Measurements from ENCODE around the gene OR52E1. TPM values are rescaled to one million over a fixed set of nuclear protein-coding genes. Genes with fewer than 3 reads are reported as not detected.

The OR52E1 gene
- total RNA-seq (not detected), polyA plus RNA-seq (not detected)
- long read RNA-seq, donor 1 = 0 reads
- long read RNA-seq, donor 2 = 0 reads
- long read RNA-seq, donor 3 = 0 reads

- no peak within 1 kb of the TSS for H3K27ac ChIP-seq
- intact Hi-C loops (cut with DNase I) = no loop called here
- no peak for DNase-seq
- H3K4me3 ChIP-seq = no peak within 1 kb of the TSS
- no peaks in the 10 kb centered on the region for H3K27me3 ChIP-seq
- H3K4me1 ChIP-seq (ENCODE audit: insufficient read depth) = no peaks in the 10 kb centered on the region
- no peaks in the 10 kb centered on the region for H3K9me3 ChIP-seq
- WGBS, 3 donors = 50 to 63% (median 56%) methylated on average over 3 of the region's 3 CpGs
- H3K36me3 ChIP-seq = no peaks in the 10 kb centered on the region
- TF ChIP-seq, protein P1, sequence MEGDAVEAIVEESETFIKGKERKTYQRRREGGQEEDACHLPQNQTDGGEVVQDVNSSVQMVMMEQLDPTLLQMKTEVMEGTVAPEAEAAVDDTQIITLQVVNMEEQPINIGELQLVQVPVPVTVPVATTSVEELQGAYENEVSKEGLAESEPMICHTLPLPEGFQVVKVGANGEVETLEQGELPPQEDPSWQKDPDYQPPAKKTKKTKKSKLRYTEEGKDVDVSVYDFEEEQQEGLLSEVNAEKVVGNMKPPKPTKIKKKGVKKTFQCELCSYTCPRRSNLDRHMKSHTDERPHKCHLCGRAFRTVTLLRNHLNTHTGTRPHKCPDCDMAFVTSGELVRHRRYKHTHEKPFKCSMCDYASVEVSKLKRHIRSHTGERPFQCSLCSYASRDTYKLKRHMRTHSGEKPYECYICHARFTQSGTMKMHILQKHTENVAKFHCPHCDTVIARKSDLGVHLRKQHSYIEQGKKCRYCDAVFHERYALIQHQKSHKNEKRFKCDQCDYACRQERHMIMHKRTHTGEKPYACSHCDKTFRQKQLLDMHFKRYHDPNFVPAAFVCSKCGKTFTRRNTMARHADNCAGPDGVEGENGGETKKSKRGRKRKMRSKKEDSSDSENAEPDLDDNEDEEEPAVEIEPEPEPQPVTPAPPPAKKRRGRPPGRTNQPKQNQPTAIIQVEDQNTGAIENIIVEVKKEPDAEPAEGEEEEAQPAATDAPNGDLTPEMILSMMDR (IDR thresholded peaks at IDR 0.05) = no peak
- TF ChIP-seq EP300 (IDR thresholded peaks at IDR 0.05) (no peak), POLR2A (IDR thresholded peaks at IDR 0.05) (no peak)
These were observed at the start of gene OR52E1 for GRCh38 chr11:5069272-5069671. Gene OR52E1 (plus strand): TSS chr11:5069572.

GRCh38 chr11:5021996-5022395 is 47.4 kb upstream of the OR52E1 start:
- H3K36me3 ChIP-seq = no peaks in the 10 kb centered on the region
- H3K4me3 ChIP-seq = no peak overlapping the region
- peaks cover 0 to 4% of the 10 kb centered on the region in 2 donors for H3K9me3 ChIP-seq
- no peaks in the 10 kb centered on the region for H3K4me1 ChIP-seq (ENCODE audit: insufficient read depth)
- DNase-seq = no peak
- TF ChIP-seq EP300 (IDR thresholded peaks at IDR 0.05) (no peak), POLR2A (IDR thresholded peaks at IDR 0.05) (no peak)
- TF ChIP-seq, protein P1 (IDR thresholded peaks at IDR 0.05) = no peak
- H3K27ac ChIP-seq = no peak overlapping the region
- no peaks in the 10 kb centered on the region for H3K27me3 ChIP-seq
- intact Hi-C loops (cut with DNase I) = no loop called here
- 83 to 100% (median 89%) methylated on average over 2 of the region's 2 CpGs for WGBS, 3 donors

DNA sequence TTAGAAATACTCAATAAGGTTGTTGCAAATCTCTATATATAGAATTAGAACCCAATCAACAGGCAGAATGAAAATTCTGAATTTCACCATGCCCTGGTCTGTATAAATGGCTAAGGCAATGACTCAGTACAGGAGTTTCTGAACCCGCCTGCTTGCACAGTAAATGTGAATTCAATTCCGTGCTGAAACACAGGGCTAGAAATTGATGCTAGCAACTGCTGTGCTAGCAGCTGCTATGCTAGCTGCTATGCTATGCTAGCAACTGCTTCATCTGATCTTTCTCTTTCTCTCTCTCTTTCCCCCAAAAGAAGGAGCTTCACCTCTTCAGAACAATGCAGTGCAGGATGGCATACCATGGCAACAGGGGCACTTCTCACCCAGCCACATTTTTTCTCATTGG is 32.7 kb upstream of the OR52E1 start:
- Histone ChIP-seq H3K36me3 (no peaks in the 10 kb centered on the region), H3K9me3 (no peaks in the 10 kb centered on the region), H3K27ac (no peak overlapping the region), H3K4me3 (no peak overlapping the region), H3K27me3 (no peaks in the 10 kb centered on the region), H3K4me1 (ENCODE audit: insufficient read depth) (no peaks in the 10 kb centered on the region)
- 69 to 81% (median 81%) methylated on average over 2 of the region's 2 CpGs for WGBS, 3 donors
- intact Hi-C loops (cut with DNase I) = no loop called here
- TF ChIP-seq EP300 (IDR thresholded peaks at IDR 0.05) (no peak), POLR2A (IDR thresholded peaks at IDR 0.05) (no peak)
- TF ChIP-seq, protein P1 (IDR thresholded peaks at IDR 0.05) = no peak
- no peak for DNase-seq

- no peak for DNase-seq
- intact Hi-C loops (cut with DNase I) = no loop called here
- Histone ChIP-seq H3K9me3 (no peaks in the 10 kb centered on the region), H3K27me3 (no peaks in the 10 kb centered on the region), H3K36me3 (no peaks in the 10 kb centered on the region), H3K4me1 (ENCODE audit: insufficient read depth) (no peaks in the 10 kb centered on the region), H3K4me3 (no peak overlapping the region), H3K27ac (no peak overlapping the region)
- TF ChIP-seq, protein P1 (IDR thresholded peaks at IDR 0.05) = no peak
- no peak for TF ChIP-seq EP300 (IDR thresholded peaks at IDR 0.05)
- TF ChIP-seq POLR2A (IDR thresholded peaks at IDR 0.05) = no peak
- WGBS, 3 donors = 46 to 52% (median 49%) methylated on average over 2 of the region's 2 CpGs
These were observed 31.4 kb upstream of the OR52E1 start for GRCh38 chr11:5037926-5038325.
